ENCODE measurements around the gene PGLYRP4.

DNA sequence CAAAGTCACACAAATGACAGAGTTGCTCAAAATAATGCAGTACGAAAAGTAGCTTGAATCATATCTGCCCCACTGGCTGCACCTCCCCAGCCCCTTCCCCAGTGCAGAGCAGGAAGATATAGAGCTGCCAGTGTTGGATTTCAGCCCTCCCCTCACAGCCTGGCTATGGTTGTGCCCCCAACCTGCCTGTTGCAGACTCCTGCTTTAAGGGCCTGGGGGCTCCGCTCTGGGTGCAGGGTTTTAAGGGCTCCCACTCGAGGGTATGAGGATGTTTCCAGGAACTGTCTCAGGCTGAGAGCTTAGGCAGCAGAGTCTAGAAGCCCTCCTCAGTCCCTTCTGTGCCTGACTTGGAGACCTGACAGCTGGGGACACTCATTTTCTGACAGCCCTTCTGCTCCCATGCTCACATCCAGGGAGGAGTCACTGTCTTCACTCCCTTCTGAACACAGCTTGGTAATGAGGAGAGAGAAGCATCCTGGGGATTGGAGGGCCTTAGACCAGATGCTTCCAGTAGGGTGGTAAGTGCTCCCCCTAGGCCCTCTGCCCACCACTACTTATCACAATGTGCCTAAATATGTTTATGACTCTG is 13.6 kb upstream of the PGLYRP4 start:
- TF ChIP-seq FOXA1 (IDR thresholded peaks at IDR 0.05) (no peak), CTCF (IDR thresholded peaks at IDR 0.05; ENCODE audit: low read depth, low read length, missing input control) (no peak), TAF1 (conservative IDR thresholded peaks at IDR 0.05) (no peak), FOXA2 (IDR thresholded peaks at IDR 0.05) (no peak), MAX (IDR thresholded peaks at IDR 0.05) (no peak), RAD21 (IDR thresholded peaks at IDR 0.05) (no peak), HNF4A (conservative IDR thresholded peaks at IDR 0.05) (no peak), JUND (IDR thresholded peaks at IDR 0.05) (no peak), GABPA (IDR thresholded peaks at IDR 0.05 in 1 of 2, conservative IDR thresholded peaks at IDR 0.05 in 1 of 2) (no peak), YY1 (IDR thresholded peaks at IDR 0.05) (no peak), SP1 (IDR thresholded peaks at IDR 0.05) (no peak)
- TF ChIP-seq, protein P1, sequence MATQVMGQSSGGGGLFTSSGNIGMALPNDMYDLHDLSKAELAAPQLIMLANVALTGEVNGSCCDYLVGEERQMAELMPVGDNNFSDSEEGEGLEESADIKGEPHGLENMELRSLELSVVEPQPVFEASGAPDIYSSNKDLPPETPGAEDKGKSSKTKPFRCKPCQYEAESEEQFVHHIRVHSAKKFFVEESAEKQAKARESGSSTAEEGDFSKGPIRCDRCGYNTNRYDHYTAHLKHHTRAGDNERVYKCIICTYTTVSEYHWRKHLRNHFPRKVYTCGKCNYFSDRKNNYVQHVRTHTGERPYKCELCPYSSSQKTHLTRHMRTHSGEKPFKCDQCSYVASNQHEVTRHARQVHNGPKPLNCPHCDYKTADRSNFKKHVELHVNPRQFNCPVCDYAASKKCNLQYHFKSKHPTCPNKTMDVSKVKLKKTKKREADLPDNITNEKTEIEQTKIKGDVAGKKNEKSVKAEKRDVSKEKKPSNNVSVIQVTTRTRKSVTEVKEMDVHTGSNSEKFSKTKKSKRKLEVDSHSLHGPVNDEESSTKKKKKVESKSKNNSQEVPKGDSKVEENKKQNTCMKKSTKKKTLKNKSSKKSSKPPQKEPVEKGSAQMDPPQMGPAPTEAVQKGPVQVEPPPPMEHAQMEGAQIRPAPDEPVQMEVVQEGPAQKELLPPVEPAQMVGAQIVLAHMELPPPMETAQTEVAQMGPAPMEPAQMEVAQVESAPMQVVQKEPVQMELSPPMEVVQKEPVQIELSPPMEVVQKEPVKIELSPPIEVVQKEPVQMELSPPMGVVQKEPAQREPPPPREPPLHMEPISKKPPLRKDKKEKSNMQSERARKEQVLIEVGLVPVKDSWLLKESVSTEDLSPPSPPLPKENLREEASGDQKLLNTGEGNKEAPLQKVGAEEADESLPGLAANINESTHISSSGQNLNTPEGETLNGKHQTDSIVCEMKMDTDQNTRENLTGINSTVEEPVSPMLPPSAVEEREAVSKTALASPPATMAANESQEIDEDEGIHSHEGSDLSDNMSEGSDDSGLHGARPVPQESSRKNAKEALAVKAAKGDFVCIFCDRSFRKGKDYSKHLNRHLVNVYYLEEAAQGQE (IDR thresholded peaks at IDR 0.05), result no peak
- TF ChIP-seq, protein P2, sequence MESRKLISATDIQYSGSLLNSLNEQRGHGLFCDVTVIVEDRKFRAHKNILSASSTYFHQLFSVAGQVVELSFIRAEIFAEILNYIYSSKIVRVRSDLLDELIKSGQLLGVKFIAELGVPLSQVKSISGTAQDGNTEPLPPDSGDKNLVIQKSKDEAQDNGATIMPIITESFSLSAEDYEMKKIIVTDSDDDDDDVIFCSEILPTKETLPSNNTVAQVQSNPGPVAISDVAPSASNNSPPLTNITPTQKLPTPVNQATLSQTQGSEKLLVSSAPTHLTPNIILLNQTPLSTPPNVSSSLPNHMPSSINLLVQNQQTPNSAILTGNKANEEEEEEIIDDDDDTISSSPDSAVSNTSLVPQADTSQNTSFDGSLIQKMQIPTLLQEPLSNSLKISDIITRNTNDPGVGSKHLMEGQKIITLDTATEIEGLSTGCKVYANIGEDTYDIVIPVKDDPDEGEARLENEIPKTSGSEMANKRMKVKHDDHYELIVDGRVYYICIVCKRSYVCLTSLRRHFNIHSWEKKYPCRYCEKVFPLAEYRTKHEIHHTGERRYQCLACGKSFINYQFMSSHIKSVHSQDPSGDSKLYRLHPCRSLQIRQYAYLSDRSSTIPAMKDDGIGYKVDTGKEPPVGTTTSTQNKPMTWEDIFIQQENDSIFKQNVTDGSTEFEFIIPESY (IDR thresholded peaks at IDR 0.05), result no peak
- TF ChIP-seq, protein P3, sequence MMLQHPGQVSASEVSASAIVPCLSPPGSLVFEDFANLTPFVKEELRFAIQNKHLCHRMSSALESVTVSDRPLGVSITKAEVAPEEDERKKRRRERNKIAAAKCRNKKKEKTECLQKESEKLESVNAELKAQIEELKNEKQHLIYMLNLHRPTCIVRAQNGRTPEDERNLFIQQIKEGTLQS (IDR thresholded peaks at IDR 0.05), result no peak

All from liver (tissue), 3 donors.